Vagina (tissue), 2 donors: ENCODE measurements around the gene SMTN. TPM values are rescaled to one million over a fixed set of nuclear protein-coding genes. Genes with fewer than 3 reads are reported as not detected.

Experiments
- DNase-seq, 2 donors: peaks; one replicate each; pipeline ENCODE4 v3.0.0-alpha.2; 2017; ENCODE audit errors: extremely low spot score in 2 of 2
- H3K27ac ChIP-seq: fragments of 200-600 bp; sonication (generic); one replicate; pipeline ENCODE4 v1.5.1; 2019
- H3K27me3 ChIP-seq: fragments of 200-600 bp; sonication (generic); one replicate; pipeline ENCODE4 v1.5.1; 2019
- H3K36me3 ChIP-seq, 2 donors: fragments of 200-600 bp; sonication (generic); one replicate each; pipeline ENCODE4 v1.5.1; 2017 to 2019
- H3K4me1 ChIP-seq: fragments of 200-600 bp; sonication (generic); one replicate; pipeline ENCODE4 v1.5.1; 2019
- H3K4me3 ChIP-seq, 2 donors: fragments of 200-600 bp; sonication (generic); 1 replicate in 1 of 2; 2 replicates in 1 of 2; pipeline ENCODE4 v1.5.1; 2016 to 2019
- H3K9me3 ChIP-seq: fragments of 200-600 bp; sonication (generic); one replicate; pipeline ENCODE4 v1.5.1; 2019
- POLR2A ChIP-seq, 2 donors: fragments of 450-650 bp; IDR thresholded peaks; one replicate each; pipeline ENCODE4 v1.6.1; 2017; ENCODE audit warnings: antibody characterized with exemption in 2 of 2, mild to moderate bottlenecking in 2 of 2, moderate library complexity in 2 of 2
- POLR2AphosphoS5 ChIP-seq, 2 donors: sonication (generic); formaldehyde crosslinking; IDR thresholded peaks; one replicate each; pipeline ENCODE4 v1.9.0; 2017; ENCODE audit warnings: antibody characterized with exemption in 2 of 2, mild to moderate bottlenecking in 2 of 2, low read depth in 1 of 2; ENCODE audit not compliant: insufficient read depth in 1 of 2
- intact Hi-C: fragments of 100-400 bp; cut with DNase I; formaldehyde crosslinking; loops from one replicate; pipeline ENCODE4 v1.15.1; 2023
- total RNA-seq: library from RNA; depleted of rRNA; stranded (reverse); fragments of >200 nt; gene quantifications from one replicate; pipeline ENCODE4 v1.2.3, GENCODE V29; 2016
- TF ChIP-seq, protein P1 (sequence below), 3 experiments: fragments of 450-650 bp in 2 of 3; fragments of 200-600 bp in 1 of 3; sonication (generic) in 1 of 3; IDR thresholded peaks; one replicate each; pipeline ENCODE4 v1.5.1; 2017 to 2019; ENCODE audit warnings: antibody characterized with exemption in 3 of 3, mild to moderate bottlenecking in 2 of 3, moderate library complexity in 2 of 3

SMTN gene
- total RNA-seq, 1 donor from 2014 or later: 199 TPM

DNA sequence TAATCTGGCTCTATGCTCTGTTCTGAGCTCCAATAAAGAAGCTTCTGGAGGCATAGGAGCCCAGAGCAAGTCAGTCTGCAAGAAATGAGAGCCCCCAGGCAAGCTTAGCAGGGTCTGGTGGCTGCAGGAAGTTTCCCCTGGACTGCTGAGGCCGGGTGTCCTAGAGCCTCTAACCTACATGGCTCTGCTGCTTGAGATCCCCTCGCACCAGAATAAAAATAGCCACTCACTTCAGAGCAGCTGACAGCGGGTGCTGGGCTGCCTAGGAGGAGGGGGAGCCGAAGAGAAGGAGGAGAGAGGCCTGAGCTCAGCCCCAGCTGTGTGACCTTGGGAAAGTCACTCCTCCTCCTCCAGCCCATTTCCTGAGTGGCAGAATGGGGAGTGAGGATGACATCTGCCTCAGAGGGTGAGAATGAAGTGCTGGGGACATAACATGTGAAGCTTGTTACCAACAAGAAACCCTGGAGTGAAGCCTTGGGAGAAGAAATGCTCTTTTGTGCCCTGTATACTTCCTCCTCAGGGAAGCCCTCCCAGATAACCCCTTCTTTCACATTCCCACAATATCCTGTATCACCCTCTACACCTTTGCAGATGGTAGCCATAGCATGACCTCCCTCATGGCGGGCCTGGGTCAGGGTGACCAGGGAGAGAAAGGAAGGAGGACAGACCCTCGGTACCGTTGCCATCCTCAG lies 38.1 kb downstream of the SMTN start:
- H3K4me3 ChIP-seq: no peak overlapping the region
- H3K27me3 ChIP-seq: no peaks in the 10 kb centered on the region
- H3K27ac ChIP-seq: no peak overlapping the region
- peaks cover 14% of the 10 kb centered on the region for H3K4me1 ChIP-seq
- no peaks in the 10 kb centered on the region for H3K9me3 ChIP-seq
- no peaks in the 10 kb centered on the region for H3K36me3 ChIP-seq
- no peak for DNase-seq
- TF ChIP-seq, protein P1, sequence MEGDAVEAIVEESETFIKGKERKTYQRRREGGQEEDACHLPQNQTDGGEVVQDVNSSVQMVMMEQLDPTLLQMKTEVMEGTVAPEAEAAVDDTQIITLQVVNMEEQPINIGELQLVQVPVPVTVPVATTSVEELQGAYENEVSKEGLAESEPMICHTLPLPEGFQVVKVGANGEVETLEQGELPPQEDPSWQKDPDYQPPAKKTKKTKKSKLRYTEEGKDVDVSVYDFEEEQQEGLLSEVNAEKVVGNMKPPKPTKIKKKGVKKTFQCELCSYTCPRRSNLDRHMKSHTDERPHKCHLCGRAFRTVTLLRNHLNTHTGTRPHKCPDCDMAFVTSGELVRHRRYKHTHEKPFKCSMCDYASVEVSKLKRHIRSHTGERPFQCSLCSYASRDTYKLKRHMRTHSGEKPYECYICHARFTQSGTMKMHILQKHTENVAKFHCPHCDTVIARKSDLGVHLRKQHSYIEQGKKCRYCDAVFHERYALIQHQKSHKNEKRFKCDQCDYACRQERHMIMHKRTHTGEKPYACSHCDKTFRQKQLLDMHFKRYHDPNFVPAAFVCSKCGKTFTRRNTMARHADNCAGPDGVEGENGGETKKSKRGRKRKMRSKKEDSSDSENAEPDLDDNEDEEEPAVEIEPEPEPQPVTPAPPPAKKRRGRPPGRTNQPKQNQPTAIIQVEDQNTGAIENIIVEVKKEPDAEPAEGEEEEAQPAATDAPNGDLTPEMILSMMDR (IDR thresholded peaks at IDR 0.05): no peak
- TF ChIP-seq POLR2A (IDR thresholded peaks at IDR 0.05) (no peak), POLR2AphosphoS5 (IDR thresholded peaks at IDR 0.05; ENCODE audit: insufficient read depth in 1 of 2, low read depth in 1 of 2) (no peak)
- intact Hi-C loops: no loop called here

DNA sequence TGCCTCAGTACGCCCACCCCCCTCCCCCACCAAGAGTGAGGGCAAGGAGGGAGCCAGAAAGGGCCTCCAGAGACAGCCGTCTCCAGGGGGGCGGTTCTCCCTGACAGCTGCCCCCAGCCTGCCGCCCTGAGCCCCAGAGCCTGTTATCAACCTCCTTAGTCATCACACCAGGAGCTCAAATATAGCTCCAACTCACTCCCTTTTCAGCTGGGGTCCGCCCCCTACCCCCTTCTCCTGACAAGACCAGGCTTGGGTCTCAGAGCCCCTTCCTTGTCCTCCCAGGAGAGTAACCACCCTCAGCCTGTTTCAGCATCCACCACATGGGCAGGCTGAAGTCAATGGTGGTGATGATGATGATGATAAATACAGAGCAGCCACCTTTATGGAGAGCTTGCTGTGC lies 39.1 kb downstream of the SMTN start:
- intact Hi-C loops: no loop called here
- TF ChIP-seq, protein P1 (IDR thresholded peaks at IDR 0.05): no peak
- TF ChIP-seq POLR2A (IDR thresholded peaks at IDR 0.05): no peak

DNA sequence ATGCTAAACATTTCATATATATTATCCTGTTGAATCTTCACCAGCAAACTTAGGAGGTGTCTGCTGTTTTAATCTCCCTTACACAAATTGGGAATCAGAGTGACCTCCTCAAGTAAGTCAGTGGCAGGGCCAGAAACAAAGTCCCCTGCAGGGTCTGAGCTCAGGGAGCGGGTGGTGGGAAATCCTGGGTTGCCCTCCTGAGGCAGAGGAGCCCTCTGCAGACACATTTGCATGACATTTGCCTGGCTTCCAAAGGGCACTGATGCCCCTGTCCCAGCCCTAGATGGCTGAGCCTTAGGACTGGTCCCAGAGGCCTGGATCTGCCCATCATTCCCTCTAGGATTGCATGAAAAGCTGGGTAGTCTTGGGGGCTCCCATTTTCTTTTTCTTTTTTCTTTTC lies 39.5 kb downstream of the SMTN start:
- TF ChIP-seq, protein P1 (IDR thresholded peaks at IDR 0.05): no peak
- no peak for TF ChIP-seq POLR2AphosphoS5 (IDR thresholded peaks at IDR 0.05; ENCODE audit: insufficient read depth in 1 of 2, low read depth in 1 of 2)
- no peak for TF ChIP-seq POLR2A (IDR thresholded peaks at IDR 0.05)
- no peaks in the 10 kb centered on the region for H3K36me3 ChIP-seq
- DNase-seq: no peak
- H3K4me1 ChIP-seq: peaks cover 14% of the 10 kb centered on the region
- H3K27me3 ChIP-seq: no peaks in the 10 kb centered on the region
- no peak overlapping the region for H3K27ac ChIP-seq
- H3K9me3 ChIP-seq: no peaks in the 10 kb centered on the region
- H3K4me3 ChIP-seq: no peak overlapping the region
- intact Hi-C loops: no loop called here

More for the DNA sequence above, 39.1 kb downstream of the SMTN start:
- Histone ChIP-seq H3K4me1 (peaks cover 14% of the 10 kb centered on the region), H3K27ac (no peak overlapping the region), H3K4me3 (no peak overlapping the region), H3K27me3 (no peaks in the 10 kb centered on the region), H3K9me3 (no peaks in the 10 kb centered on the region), H3K36me3 (no peaks in the 10 kb centered on the region)
- DNase-seq: no peak

DNA sequence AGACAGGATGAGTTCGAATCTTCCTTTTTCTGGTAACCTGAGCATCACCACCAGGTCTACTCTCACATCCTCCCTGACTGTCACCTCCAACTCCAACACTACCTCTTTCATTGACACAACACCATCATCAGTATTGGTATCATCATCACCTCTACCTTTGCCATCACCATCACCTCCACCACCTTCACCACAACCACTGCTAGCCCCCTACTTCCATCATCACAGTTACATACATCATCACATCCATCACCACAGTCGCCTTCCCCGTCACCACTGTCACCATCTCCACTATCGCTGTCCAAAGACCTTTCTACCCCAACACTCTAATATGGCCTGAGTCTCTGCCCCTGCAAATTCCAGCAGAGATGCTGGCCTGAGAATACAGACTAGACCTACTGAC lies 40.3 kb downstream of the SMTN start:
- DNase-seq: no peak
- Histone ChIP-seq H3K4me1 (peaks cover 14% of the 10 kb centered on the region), H3K27ac (no peak overlapping the region), H3K9me3 (no peaks in the 10 kb centered on the region), H3K27me3 (no peaks in the 10 kb centered on the region), H3K4me3 (no peak overlapping the region), H3K36me3 (no peaks in the 10 kb centered on the region)
- intact Hi-C loops: no loop called here
- TF ChIP-seq, protein P1 (IDR thresholded peaks at IDR 0.05): no peak
- TF ChIP-seq POLR2AphosphoS5 (IDR thresholded peaks at IDR 0.05; ENCODE audit: insufficient read depth in 1 of 2, low read depth in 1 of 2): no peak
- no peak for TF ChIP-seq POLR2A (IDR thresholded peaks at IDR 0.05)

DNA sequence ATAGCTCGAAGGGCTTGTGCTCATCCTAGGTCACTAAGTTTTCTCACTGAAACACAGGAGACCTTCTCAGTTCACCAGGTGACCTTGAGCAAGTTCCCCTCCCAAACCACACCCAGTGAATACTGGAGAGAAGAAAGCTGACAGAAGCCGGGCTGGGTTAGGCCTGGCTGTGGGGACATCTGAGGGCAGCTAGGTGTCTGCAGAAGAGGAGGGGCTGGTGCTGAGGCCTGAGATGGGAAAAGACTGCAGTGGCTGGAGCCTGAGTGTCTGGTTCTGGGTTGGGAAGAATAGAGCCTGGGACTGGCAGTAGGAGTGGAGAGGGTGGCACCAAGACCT lies 41.0 kb downstream of the SMTN start:
- intact Hi-C loops: no loop called here
- TF ChIP-seq, protein P1 (IDR thresholded peaks at IDR 0.05): no peak
- TF ChIP-seq POLR2A (IDR thresholded peaks at IDR 0.05): no peak
- no peak for TF ChIP-seq POLR2AphosphoS5 (IDR thresholded peaks at IDR 0.05; ENCODE audit: insufficient read depth in 1 of 2, low read depth in 1 of 2)
- DNase-seq: no peak
- peak overlapping the region in 1 of 2 donors; percentile 41 for H3K4me3 ChIP-seq
- no peaks in the 10 kb centered on the region for H3K27me3 ChIP-seq
- H3K4me1 ChIP-seq: peaks cover 14% of the 10 kb centered on the region
- no peaks in the 10 kb centered on the region for H3K36me3 ChIP-seq
- H3K27ac ChIP-seq: no peak overlapping the region
- no peaks in the 10 kb centered on the region for H3K9me3 ChIP-seq
